Measurements from ENCODE around the gene LCMT1.

The LCMT1 gene

DNA sequence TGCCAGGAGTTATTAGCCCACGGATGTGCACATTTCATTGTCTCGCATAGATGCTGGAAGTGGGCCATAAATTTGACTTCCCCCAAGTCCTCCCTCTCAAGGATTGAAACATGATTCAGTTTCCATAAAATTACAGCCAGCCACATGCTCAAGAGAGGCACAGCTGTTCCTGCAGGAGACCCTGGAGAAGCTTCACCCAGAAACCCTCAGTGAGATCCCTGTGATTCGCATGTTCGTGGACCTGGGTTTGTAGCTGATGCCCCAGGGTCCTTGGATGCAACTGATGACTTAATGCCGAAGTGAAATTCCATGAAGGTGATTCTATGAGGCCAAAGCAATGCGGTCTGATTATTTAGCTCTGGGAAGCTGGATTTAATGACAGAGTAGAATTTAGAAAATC is 80.6 kb downstream of the LCMT1 start:
- DNase-seq (ENCODE audit: low read depth in 2 of 2, low spot score in 1 of 2), result no peak

DNA sequence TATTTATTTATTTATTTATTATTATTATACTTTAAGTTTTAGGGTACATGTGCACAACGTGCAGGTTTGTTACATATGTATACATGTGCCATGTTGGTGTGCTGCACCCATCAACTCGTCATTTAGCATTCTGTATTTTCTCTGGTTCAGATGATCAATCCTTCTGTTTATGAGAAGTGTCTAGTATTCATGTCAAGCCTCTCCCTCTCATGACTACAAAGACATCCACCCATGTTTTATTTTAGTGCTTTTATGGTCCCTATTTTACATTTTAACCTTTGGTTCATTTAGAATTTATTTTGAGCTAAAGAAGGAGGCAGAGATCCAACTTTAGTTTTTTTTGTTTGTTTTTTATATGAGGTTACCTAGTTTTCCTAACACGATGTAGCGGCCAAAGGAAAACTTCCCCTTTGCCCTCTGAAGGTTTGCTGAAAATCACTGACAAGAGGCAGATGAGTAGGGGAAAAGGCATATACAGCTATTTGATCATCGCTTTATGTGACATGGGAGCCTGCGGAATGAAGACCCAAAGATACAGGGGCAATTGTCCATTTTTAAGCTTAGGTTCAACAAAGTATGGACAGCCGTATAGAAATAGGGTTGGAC is 82.8 kb downstream of the LCMT1 start:
- no peak for DNase-seq (ENCODE audit: low read depth in 2 of 2, low spot score in 1 of 2)

DNA sequence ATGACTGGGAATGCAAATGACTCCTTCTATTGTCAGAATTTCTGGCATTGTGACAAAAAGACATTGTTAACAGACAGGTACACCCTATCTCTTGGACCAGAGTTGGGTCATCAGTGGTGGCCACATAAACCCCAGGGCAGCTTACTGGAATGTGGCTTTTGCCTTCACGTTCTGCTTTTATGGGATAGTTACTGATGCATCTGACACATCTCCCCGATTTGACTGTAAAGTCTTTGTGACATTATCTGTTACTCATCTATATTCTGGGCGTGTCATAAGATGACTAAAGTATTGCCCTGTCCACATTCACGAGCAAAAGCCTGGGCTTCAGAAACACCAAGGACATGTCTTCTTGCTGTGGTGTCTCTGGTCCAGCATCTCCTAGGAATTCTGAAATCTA is 86.5 kb downstream of the LCMT1 start:
- DNase-seq (ENCODE audit: low read depth in 2 of 2, low spot score in 1 of 2), result no peak

DNA sequence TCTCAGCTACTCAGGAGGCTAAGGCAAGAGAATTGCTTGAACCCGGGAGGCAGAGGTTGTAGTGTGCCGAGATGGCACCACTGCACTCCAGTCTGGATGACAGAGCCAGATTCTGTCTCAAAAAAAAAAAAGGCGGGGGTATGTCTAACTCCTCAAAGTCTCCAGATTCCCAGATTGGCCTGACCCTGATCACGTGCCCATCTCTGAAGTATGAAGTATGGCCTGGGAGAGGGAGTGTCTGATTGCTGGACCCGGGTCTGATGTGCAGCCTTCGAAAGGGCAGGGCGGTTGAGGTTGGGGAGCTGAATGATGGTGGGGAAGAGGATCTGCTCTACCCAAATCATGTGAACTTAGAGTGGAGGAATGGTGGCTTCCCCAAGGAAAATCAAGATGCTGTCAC is 87.9 kb downstream of the LCMT1 start:
- no peak for DNase-seq (ENCODE audit: low read depth in 2 of 2, low spot score in 1 of 2)

DNA sequence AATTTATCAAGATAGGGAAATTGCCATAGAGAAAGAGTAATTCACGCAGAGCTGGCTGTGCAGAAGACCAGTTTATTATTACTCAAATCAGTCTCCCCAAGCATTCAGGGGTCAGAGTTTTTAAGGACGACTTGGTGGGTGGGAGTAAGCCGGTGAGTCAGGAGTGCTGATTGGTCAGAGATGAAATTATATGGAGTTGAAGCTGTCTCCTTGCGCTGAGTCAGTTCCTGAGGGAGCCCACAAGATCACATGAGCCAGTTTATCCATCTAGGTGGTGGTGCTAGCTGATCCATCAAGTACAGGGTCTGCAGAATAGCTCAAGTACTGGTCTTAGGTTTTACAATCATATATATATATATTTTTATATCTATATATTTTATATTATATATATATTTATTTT is 99.2 kb downstream of the LCMT1 start:
- no peak for DNase-seq (ENCODE audit: low read depth in 2 of 2, low spot score in 1 of 2)

DNA sequence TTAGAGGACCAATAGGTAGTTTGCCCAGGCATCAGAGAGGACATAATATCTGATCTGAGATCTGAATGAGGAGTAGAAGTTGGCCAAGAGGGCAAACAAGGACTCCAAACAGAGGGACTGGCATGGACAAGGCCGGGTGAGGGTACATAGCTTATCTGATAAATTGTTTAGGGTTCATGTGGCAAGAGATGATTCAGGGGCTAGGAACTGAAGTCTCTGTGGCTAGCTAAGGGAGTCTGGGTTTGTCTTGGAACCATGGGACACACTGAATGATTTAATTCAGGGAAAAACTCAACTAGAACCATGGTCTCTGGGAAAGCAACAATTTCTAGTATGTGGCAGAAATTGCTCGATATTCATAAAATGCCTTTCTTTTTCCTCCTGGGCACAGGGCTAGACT is 101.1 kb downstream of the LCMT1 start:
- DNase-seq (ENCODE audit: low read depth in 2 of 2, low spot score in 1 of 2), result no peak

DNA sequence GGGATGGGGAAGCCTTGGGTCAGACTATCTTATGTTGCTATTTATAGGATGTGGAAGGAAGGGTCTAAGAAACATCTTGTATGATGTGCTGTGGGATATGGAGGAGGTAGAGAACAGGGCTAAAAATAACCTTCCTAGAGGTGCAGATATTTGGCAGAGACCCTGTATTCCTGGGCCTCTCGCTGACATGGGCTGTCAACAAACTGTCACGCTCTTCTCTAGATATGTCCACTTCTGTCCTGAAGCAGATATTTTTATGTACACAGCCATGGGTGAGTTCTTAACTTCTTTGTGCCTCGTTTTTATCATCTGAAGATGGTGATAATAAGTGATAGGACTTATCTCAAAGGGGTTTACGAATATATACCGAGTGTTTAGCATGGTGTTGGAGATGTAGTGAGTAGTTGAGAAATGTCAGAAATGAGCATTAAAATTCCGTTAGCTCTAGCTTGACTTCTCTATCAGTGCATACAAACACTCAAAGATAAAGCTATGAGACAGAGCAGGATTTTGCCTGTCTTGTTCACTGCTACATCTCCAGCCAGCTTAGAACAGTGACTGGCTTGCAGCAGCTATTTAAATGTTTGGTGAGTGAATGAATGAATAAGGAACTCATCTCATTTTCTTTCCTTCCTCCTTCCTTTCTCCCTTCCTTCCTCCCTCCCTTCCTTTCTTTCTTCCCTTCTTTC is 102.3 kb downstream of the LCMT1 start:
- DNase-seq (ENCODE audit: low read depth in 2 of 2, low spot score in 1 of 2), result no peak

DNA sequence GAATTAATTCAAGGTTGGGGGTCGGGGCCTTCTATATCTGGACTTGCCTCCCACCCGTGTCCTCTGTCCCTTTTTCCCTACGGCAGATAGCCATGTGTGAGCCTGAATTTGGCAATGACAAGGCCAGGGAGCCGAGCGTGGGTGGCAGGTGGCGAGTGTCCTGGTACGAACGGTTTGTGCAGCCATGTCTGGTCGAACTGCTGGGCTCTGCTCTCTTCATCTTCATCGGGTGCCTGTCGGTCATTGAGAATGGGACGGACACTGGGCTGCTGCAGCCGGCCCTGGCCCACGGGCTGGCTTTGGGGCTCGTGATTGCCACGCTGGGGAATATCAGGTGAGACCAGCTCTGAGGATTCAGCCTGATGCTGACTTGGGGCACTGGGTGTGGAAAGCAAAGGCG is 105.6 kb downstream of the LCMT1 start:
- DNase-seq (ENCODE audit: low read depth in 2 of 2, low spot score in 1 of 2), result no peak

DNA sequence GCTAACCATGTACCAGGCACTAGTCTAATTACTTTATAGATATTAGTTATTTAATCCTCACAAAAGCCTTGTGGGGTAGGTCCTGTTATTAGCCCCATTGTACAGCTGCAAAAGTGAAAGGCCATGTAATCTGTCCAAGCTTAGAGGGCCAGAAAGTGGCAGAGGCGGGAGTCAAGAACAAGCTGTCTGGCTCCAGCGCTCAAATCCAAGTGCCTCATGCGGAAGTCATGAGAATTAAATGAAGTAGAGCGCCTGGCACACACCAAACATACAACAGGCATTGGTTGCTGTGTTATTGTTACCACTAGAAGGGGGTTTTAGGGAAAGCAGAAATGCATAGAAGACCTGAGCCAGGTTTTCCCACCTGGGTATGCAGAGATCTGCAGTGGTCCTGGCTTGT is 106.4 kb downstream of the LCMT1 start:
- DNase-seq (ENCODE audit: low read depth in 2 of 2, low spot score in 1 of 2), result no peak

DNA sequence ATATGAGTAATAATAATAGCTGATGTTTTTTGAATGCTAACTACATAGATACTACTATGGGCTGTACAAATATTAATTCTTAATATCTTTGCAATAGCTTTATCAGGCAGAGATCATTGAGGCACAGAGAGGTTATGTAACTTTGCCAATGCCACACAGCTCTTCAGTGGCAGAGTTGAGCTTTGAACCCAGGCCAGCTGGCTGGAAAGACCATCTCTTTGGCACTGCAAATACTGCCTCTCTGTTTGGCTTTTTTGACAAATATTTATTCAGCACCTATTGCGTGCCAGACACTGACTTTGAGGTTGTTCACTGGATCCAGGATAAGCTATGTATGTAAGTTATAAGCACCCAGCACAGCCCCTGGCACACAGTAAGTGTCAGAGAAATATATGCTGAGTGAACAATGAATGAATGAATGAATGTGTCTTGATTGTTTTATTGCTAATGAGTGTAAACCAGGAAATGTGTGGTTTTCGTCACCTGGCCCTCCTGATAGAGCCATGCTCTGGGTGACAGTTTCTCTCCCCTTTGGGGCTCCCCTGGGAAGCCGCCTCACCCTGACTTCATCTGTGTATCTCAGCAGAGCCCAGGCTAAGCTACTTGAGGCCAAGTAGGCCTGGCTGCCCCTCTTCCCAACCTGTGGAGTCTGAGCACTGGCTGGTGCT is 107.7 kb downstream of the LCMT1 start:
- no peak for DNase-seq (ENCODE audit: low read depth in 2 of 2, low spot score in 1 of 2)

DNA sequence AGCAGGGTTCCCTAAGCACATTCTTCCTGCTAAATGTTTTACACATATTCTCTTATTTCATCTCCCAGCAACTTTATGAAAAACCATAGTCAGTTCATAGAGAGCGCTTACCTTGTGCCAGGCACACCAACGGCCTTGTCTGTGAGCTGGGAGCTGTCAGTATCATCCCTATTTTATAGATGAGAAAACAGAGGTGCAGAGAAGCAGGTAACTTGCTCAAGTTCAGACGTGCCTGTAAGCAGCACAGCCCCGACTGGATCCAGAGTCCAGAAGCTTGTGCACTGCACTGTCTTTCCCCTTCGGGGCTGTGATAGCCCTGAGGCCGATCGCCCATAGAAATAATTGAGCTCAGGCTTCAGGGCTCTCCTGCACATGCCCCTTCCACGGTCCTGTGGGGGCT is 111.4 kb downstream of the LCMT1 start:
- DNase-seq (ENCODE audit: low read depth in 2 of 2, low spot score in 1 of 2), result no peak

DNA sequence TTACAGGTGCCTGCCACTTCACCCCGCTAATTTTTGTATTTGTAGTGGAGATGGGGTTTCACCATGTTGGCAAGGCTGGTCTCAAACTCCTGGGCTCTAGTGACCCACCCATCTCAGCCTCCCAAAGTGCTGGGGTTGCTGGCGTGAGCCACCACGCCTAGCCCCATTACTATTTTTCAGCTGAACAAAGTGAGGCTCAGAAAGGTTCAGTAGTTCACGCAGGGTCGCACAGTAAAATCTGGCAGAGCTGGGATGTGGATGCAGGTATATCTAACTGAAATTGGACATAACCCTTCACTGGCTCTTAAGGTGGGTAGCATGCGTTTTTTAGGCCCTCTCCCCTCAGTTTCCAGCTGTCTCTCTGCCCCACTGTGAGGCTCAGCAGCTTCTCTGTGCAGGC is 112.4 kb downstream of the LCMT1 start:
- no peak for DNase-seq (ENCODE audit: low read depth in 2 of 2, low spot score in 1 of 2)

DNA sequence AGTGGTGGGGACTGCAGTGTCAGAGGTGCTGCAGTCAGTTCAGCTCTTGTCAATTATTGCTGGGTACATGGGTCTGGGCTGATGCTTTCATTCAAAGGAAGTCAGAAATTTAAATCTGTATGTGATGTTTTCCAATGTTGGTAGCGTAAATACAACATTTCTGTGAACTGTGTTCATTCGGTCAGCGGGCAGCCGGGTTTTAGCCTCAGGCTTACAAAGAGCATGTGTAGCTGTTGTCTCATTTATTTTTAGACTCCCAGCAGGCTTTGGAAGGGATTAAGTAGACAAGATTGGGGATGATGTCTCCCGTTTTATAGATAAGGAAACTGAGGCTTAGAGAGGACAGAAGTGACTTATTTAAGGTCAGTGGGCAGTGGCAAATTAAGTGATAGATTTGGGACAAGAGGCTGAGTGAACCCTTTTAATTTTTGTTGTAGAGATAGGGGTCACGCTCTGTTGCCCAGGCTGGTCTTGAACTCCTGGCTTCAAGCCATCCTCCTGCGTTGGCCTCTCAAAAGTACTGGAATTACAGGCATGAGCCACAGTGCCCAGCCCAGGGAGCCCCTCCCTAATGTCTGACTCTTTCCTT is 113.3 kb downstream of the LCMT1 start:
- no peak for DNase-seq (ENCODE audit: low read depth in 2 of 2, low spot score in 1 of 2)
